ENCODE data around the gene NRG2.

DNA sequence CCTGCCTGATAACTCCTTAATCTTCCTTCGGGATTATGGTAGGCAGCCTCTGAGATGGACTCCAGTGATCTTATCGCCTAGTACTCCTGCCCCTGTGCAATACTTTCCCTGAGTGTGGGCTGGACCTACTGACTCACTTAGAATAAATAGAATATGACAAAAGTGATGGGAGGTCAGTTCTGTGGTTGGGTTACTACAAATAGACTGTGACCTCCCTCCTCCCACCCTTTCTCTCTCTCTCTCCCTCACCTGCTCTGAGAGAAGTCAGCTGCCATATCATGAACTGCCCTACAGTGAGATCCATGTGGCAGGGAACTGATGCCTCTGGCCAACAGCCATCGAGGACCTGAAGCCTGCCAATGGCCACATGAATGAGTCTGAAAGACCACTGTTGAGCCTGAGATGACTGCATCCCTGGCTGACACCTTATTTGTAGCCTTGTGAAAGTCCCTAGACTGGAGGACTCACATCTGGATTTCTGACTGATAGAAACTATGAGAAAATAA lies 31.7 kb downstream of the NRG2 start:
- TF ChIP-seq, protein P1, sequence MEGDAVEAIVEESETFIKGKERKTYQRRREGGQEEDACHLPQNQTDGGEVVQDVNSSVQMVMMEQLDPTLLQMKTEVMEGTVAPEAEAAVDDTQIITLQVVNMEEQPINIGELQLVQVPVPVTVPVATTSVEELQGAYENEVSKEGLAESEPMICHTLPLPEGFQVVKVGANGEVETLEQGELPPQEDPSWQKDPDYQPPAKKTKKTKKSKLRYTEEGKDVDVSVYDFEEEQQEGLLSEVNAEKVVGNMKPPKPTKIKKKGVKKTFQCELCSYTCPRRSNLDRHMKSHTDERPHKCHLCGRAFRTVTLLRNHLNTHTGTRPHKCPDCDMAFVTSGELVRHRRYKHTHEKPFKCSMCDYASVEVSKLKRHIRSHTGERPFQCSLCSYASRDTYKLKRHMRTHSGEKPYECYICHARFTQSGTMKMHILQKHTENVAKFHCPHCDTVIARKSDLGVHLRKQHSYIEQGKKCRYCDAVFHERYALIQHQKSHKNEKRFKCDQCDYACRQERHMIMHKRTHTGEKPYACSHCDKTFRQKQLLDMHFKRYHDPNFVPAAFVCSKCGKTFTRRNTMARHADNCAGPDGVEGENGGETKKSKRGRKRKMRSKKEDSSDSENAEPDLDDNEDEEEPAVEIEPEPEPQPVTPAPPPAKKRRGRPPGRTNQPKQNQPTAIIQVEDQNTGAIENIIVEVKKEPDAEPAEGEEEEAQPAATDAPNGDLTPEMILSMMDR (IDR thresholded peaks at IDR 0.05) = no peak
- TF ChIP-seq POLR2A (IDR thresholded peaks at IDR 0.05) = no peak
